ENCODE data around the gene ALDH3A1.

- TF ChIP-seq POLR2A (IDR thresholded peaks at IDR 0.05; ENCODE audit: low read depth, low read length) = no peak
- TF ChIP-seq POLR2AphosphoS5 (IDR thresholded peaks at IDR 0.05; ENCODE audit: low read depth, low read length) = no peak
These were observed 33.7 kb upstream of the ALDH3A1 start for GRCh38 chr17:19781488-19782458.
